HL-60/S4 (cell line): ENCODE results near the gene KIF6.

Source experiments
- in situ Hi-C: fragments of 300-500 bp; cut with MboI; formaldehyde crosslinking; loops from 2 replicates; pipeline ENCODE4 v1.14.3; 2022; ENCODE audit warnings: low sequenced_read_pairs

KIF6 gene

DNA sequence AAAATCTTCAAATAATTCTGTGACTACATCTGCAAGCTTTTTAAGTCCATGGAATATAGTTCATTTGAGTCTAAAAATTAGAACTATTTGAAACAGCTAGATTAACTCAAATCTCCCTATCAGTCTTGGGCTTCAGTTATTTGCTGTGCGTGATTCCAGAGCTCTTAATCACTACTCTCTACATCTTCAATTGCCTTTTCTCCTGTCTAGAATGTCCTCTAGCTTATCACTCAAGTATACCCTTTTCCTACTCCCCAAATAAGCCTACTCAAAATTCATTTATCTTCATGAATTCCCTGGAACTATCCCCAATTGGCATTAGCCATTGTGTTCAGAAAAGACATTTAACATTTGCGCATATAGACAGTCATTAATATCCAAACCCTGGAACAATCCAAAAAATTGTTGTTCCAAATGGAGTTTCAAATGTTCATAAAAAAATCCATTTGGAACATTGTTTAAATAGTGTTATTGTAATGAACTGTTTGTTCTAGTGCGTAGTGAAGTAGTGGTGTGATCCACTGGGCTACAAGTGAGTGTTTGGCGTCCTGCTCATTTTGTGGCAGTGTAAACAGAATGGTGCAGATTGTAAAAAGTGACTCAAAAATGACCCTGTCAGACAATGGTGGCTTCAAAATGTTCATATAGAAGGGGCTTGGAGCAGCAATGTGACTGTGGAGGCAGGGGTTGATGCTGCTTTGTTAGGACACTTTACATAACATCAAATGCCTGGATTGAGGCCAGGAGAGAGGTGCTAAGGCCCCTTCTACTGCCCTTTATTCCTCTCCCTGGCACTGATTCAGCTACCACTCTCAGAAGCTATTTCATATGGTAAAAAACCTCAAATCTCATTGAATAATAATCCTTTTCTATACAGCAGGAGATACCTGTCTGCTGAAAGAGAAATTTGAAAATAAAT is 122.3 kb downstream of the KIF6 start:
- in situ Hi-C loops, result no loop called here

DNA sequence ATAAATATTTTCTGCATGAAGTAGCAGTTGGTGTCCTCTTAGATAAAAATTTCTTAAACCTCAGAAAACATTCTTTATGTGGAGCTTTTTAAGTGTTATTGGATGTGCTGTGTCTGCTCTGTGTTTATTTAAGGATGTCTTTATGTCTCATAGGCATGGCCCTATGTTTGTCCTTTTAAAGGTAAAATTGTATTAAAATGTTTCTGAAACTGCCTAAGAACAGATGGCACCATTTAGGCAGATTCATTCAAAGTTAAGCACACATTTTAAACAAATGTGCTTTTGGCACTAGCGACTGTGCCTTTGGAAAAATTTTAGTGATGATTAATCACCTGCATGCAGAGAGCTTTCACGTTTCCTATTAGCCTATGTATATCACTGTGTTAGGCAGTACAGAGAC is 125.2 kb downstream of the KIF6 start:
- in situ Hi-C loops, result no loop called here

DNA sequence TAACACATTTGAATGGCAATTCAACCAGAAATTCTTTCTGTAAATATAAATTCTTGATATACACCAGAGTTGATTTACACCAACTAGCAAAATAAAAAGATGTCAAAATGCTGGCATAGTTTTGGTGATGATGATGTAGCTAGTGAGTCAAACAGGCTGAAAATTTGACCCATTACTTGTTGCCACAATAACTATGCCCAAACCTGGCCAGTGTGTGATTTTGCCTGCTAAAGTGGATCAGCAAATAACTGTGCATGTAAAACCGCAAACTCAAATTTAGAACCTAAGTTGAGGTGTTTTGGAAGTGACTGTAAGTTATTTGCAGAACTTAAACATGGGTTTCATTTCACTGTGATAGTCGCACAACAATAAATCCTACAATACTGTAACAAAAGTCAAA is 125.9 kb downstream of the KIF6 start:
- in situ Hi-C loops, result no loop called here

DNA sequence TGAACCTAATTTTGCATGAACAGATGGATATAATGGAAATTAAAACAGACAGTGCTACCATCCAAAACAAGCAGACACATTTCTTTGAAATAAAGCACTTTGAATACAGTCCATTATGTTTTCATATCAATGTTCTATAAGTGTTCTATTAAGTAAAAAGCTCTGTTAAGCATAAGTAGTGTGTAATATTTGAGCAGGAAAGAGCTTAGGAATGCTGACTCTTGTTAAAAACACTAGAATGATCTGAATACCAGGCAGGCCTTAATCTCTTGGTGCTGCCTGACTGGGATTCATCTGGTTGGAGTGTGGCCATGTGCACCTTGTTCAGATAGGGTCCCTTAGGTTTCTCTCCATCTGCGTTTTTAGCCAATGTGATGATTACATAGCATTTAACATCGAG is 130.9 kb downstream of the KIF6 start:
- in situ Hi-C loops, result no loop called here

DNA sequence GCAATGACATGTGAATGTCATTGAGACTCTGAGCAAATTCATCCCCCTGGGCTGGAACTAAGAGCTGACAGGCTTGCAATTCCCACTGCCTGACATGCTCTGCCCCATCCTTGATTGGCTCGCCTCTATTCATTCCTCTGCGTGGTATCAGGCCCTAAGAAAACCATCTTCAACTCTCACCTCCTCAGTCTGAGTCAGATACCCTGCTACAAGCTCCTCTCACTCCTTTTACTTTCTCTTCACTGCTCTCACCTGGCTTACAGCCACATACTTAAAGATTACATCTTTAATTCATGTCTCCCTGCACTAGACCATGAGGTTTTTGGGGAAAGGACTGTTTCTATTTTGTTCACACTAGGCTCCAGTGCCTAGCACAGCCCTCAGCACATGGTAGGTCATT is 131.6 kb downstream of the KIF6 start:
- in situ Hi-C loops, result no loop called here

GRCh38 chr6:39590871-39591393 is 134.3 kb downstream of the KIF6 start:
- in situ Hi-C loops, result no loop called here

- in situ Hi-C loops, result no loop called here
Observed at GRCh38 chr6:39587080-39587479, 138.1 kb downstream of the KIF6 start.

- in situ Hi-C loops, result no loop called here
Observed at GRCh38 chr6:39585641-39586040, 139.6 kb downstream of the KIF6 start.

DNA sequence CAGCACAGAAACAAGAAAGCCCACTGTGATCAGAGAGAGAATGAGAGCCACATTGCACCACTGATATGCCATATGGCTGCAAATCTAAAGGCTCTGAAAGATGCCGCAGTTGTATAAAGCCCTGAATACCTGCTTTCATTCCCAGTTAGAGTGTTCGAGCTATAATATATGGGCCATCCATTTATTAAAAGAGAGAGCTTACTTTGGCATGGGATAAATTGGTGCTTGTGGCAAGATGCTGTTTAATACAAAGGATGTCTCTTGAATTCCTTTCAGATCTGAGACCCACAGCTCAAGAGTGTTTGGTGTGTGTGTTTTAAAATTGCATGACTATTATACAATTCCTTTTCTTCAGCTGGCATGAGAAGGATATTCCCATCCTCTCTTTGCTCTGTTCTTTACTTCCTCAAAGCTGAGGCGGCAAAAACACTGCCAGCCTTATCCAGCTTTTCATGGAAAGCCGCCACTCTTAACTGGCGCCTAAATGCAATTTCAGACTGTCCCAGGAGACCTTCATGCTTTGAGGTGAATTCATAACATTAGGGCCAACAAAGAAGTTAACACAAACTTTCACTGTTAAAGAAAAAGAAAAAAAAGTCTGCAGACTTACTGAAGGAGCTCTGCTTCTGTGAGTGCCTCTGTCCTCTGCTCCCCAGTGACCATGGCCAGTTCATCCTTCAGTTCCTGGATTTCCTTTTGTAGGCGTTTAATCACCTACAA is 147.6 kb downstream of the KIF6 start:
- in situ Hi-C loops, result no loop called here

- in situ Hi-C loops, result no loop called here
Observed at GRCh38 chr6:39576556-39577303, 148.5 kb downstream of the KIF6 start.

DNA sequence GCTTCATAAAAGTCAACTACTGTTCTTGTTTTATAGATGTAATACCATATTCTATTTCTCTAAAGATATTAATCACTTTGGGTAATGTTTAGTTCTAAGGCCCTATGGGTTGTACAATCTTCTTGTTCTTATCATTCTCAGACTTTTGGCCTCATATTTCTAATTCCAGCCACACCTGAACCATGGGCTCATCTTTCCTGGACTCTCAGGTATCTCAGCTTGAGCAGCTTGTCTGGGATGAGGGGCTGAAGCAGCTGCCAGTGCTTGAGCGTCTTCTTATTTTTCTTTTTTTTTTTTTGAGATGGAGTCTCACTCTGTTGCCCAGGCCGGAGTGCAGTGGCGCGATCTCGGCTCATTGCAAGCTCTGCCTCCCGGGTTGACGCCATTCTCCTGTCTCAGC is 150.2 kb downstream of the KIF6 start:
- in situ Hi-C loops, result no loop called here

- in situ Hi-C loops, result no loop called here
Observed at GRCh38 chr6:39573541-39573940, 151.7 kb downstream of the KIF6 start.

GRCh38 chr6:39572661-39573340 is 152.4 kb downstream of the KIF6 start:
- in situ Hi-C loops, result no loop called here

DNA sequence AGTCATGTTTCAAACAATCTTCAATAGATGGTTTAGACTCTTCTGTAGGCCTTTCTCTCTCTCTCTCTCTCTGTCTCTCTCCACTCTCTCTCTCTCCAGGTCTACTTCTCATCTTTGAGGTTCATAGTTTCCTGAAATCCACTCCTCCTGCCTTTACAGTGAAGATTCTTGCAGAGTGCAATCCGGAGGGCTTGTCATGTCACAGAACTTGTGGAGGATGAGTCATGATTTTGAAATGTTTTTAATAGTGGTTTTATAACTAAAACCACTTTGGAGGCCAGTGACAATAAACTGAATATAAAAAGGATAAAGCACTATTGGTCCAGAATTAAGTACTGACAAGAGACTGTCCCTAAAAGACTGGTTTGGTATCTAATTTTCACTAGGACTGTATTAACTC is 156.3 kb downstream of the KIF6 start:
- in situ Hi-C loops, result no loop called here

DNA sequence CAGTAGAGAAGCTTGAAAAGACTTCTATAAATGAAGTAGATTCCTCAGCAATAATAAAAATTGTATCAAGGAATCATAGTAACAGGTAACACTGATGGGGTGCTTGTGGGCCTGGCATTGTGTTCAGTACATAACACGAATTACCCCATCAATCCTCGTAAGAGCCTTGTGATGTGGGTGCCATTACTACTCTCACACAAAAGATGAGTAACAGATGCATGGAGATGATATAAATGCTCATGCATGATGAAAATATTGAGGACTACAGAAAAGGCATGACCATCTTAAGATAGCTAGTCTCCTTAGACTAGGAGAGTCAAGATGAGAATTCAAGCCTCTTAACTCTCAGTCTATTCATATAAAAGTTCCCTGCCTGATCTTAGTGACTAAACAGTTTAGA is 158.1 kb downstream of the KIF6 start:
- in situ Hi-C loops, result no loop called here

DNA sequence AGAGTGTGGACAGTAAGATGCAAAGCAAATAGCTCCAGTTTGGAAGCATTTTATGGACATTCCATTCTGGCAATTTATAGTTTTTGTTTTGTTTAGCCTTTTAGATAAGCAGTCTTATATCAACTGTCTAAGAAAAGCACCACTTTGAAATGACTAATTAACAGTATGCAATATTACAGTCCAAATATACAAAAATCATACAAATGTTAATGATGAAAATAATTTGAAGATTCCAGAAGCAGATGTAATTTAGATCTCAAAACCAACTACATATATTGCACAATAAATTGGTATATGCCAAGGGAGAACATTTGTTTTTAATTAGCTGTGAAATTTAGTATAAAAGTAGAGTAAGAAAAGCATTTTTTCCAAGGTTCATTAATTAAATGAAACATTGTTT is 158.8 kb downstream of the KIF6 start:
- in situ Hi-C loops, result no loop called here

GRCh38 chr6:39565956-39566355 is 159.3 kb downstream of the KIF6 start:
- in situ Hi-C loops, result no loop called here

DNA sequence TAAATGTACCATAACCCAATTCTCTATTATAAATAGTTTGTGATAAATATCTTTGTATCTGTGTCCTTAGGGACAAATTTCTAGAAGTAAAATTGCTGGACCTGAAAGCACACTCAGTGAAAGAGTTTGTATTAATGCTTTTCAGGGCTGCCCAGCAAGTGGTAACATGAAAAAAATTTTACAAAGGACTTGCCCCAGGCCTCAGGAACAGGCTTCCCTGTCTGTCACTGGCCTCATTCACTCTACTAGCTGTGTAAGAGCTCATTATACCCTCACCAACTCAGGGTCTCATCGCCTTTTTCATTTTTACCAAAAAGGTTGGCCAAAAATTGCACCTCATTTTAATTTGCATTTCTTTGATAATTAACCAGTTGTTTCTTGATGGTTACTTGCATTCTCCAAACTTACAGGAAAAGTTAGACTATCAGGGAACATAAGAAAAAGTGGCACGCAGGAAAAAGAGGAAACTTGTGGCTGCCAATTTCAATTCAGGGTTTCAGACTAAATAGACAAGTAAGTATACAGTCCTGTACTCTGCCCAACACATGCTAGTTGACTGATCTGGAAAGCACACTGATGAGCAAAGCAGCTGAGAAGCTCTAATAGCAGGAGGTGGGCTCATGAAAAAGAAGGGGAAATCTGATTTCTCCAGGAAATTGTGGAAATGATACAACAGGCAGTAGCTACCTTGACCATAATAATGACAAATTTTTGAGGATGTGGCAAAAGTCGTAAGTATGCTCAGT is 161.5 kb downstream of the KIF6 start:
- in situ Hi-C loops, result no loop called here

GRCh38 chr6:39561536-39562266 is 163.5 kb downstream of the KIF6 start:
- in situ Hi-C loops, result no loop called here
